Trophoblast cell (in vitro differentiated cells and primary cell): ENCODE measurements around the gene CCR5.
"Not testable (repeated sequence)": the region's sequence is repeated elsewhere in the genome, so short reads cannot be mapped to it uniquely, and the experiment has no call there.

Source experiments
- DNase-seq, 2 donors: peaks; one replicate each; pipeline ENCODE4 v3.0.0-alpha.2; 2016
- H2AFZ ChIP-seq: 2 replicates; pipeline ENCODE4 v1.6.1; 2013; ENCODE audit warnings: low read length, moderate library complexity, mild to moderate bottlenecking; ENCODE audit not compliant: insufficient read depth, poor library complexity
- H2AK5ac ChIP-seq: 2 replicates; pipeline ENCODE4 v1.6.1; 2013; ENCODE audit warnings: mild to moderate bottlenecking, low read length
- H2BK120ac ChIP-seq: 2 replicates; pipeline ENCODE4 v1.6.1; 2013; ENCODE audit warnings: low read length, mild to moderate bottlenecking, moderate library complexity; ENCODE audit not compliant: insufficient read depth, poor library complexity
- H2BK12ac ChIP-seq: 2 replicates; pipeline ENCODE4 v1.6.1; 2013; ENCODE audit warnings: mild to moderate bottlenecking, low read length, moderate library complexity
- H2BK5ac ChIP-seq: 2 replicates; pipeline ENCODE4 v1.6.1; 2013; ENCODE audit warnings: low read length, low read depth, moderate library complexity, mild to moderate bottlenecking; ENCODE audit not compliant: poor library complexity
- H3K14ac ChIP-seq: 2 replicates; pipeline ENCODE4 v1.6.1; 2013; ENCODE audit warnings: mild to moderate bottlenecking, low read length
- H3K18ac ChIP-seq: 2 replicates; pipeline ENCODE4 v1.6.1; 2013; ENCODE audit warnings: mild to moderate bottlenecking, low read length
- H3K23ac ChIP-seq: 2 replicates; pipeline ENCODE4 v1.6.1; 2013; ENCODE audit warnings: low read length
- H3K27ac ChIP-seq: 2 replicates; pipeline ENCODE4 v1.5.1; 2013; ENCODE audit warnings: low read depth, mild to moderate bottlenecking, inconsistent platforms, low read length, moderate library complexity
- H3K27me3 ChIP-seq: 2 replicates; pipeline ENCODE4 v1.6.1; 2013; ENCODE audit warnings: inconsistent platforms, mild to moderate bottlenecking, low read length, moderate library complexity; ENCODE audit not compliant: insufficient read depth
- H3K36me3 ChIP-seq, 2 experiments: 1 replicate in 1 of 2; 2 replicates in 1 of 2; pipeline ENCODE4 v1.6.1; 2013; ENCODE audit warnings: low read length in 2 of 2, mild to moderate bottlenecking in 2 of 2, moderate library complexity in 1 of 2; ENCODE audit not compliant: insufficient read depth in 2 of 2, control insufficient read depth in 1 of 2
- H3K4ac ChIP-seq: 2 replicates; pipeline ENCODE4 v1.6.1; 2013; ENCODE audit warnings: low read depth, mild to moderate bottlenecking, low read length, moderate library complexity
- H3K4me1 ChIP-seq, 2 experiments: 1 replicate in 1 of 2; 2 replicates in 1 of 2; pipeline ENCODE4 v1.6.1; 2013; ENCODE audit warnings: low read length in 2 of 2, mild to moderate bottlenecking in 2 of 2, moderate library complexity in 1 of 2; ENCODE audit not compliant: insufficient read depth in 2 of 2, control insufficient read depth in 1 of 2
- H3K4me2 ChIP-seq: 2 replicates; pipeline ENCODE4 v1.6.1; 2013; ENCODE audit warnings: inconsistent platforms, mild to moderate bottlenecking, low read length, moderate library complexity
- H3K4me3 ChIP-seq: 2 replicates; pipeline ENCODE4 v1.5.1; 2013; ENCODE audit warnings: mild to moderate bottlenecking, low read depth, low read length, inconsistent platforms
- H3K79me1 ChIP-seq: one replicate; pipeline ENCODE4 v1.6.1; 2013; ENCODE audit warnings: low read length
- H3K79me2 ChIP-seq: 2 replicates; pipeline ENCODE4 v1.6.1; 2013; ENCODE audit warnings: low read length, mild to moderate bottlenecking; ENCODE audit not compliant: control insufficient read depth, insufficient read depth, poor library complexity
- H3K9ac ChIP-seq: 2 replicates; pipeline ENCODE4 v1.6.1; 2013; ENCODE audit warnings: mild to moderate bottlenecking, low read length
- H3K9me3 ChIP-seq: 2 replicates; pipeline ENCODE4 v1.6.1; 2013; ENCODE audit warnings: low read depth, mild to moderate bottlenecking, control low read depth, inconsistent platforms, low read length; ENCODE audit not compliant: insufficient read depth
- H4K12ac ChIP-seq: 2 replicates; pipeline ENCODE4 v1.6.1; 2013; ENCODE audit warnings: low read depth, mild to moderate bottlenecking, low read length, moderate library complexity
- H4K8ac ChIP-seq: 2 replicates; pipeline ENCODE4 v1.6.1; 2013; ENCODE audit warnings: low read depth, mild to moderate bottlenecking, low read length, moderate library complexity
- H4K91ac ChIP-seq: one replicate; pipeline ENCODE4 v1.6.1; 2013; ENCODE audit warnings: low read depth, mild to moderate bottlenecking, low read length, moderate library complexity
- WGBS: extraction: QIAGEN DNeasy Blood & Tissue Kit; methylation state at CpG from one replicate; pipeline ENCODE4 v1.1.7; 2013; ENCODE audit warnings: missing lambda C conversion rate; ENCODE audit not compliant: insufficient read length, insufficient coverage; ENCODE audit errors: extremely low coverage; 5-methylcytosine and 5-hydroxymethylcytosine counted together

The CCR5 gene

GRCh38 chr3:46330676-46331075 lies 40.1 kb upstream of the CCR5 start:
- not testable (repeated sequence) for H2AFZ ChIP-seq, H3K27me3 ChIP-seq, H2BK12ac ChIP-seq, H2BK120ac ChIP-seq, H3K79me2 ChIP-seq, H2BK5ac ChIP-seq, H3K36me3 ChIP-seq, H3K23ac ChIP-seq, H3K4me3 ChIP-seq, H3K4ac ChIP-seq, H3K9me3 ChIP-seq, H4K91ac ChIP-seq, DNase-seq, H3K18ac ChIP-seq, H2AK5ac ChIP-seq, H3K4me1 ChIP-seq, H3K4me2 ChIP-seq, H4K12ac ChIP-seq, H3K9ac ChIP-seq, H3K27ac ChIP-seq, H4K8ac ChIP-seq, H3K14ac ChIP-seq, H3K79me1 ChIP-seq
- no CpG with 5 or more reads among the region's 3 CpGs for WGBS

GRCh38 chr3:46334741-46335478 lies 35.8 kb upstream of the CCR5 start:
- H2AK5ac ChIP-seq: no peak overlapping the region
- H3K4ac ChIP-seq: no peak overlapping the region
- H2BK5ac ChIP-seq: no peak overlapping the region
- no peak overlapping the region for H2BK12ac ChIP-seq
- no peak overlapping the region for H2AFZ ChIP-seq
- no peak overlapping the region for H3K4me2 ChIP-seq
- H3K36me3 ChIP-seq: peaks cover 0 to 3% of the 10 kb centered on the region in 2 experiments
- H4K8ac ChIP-seq: no peak overlapping the region
- H3K79me1 ChIP-seq: no peaks in the 10 kb centered on the region
- no peak overlapping the region for H4K91ac ChIP-seq
- no peak overlapping the region for H2BK120ac ChIP-seq
- H3K23ac ChIP-seq: no peak overlapping the region
- H3K79me2 ChIP-seq: no peaks in the 10 kb centered on the region
- H3K4me3 ChIP-seq: no peak overlapping the region
- H3K27ac ChIP-seq: no peak overlapping the region
- no peak overlapping the region for H3K18ac ChIP-seq
- no peak overlapping the region for H3K9ac ChIP-seq
- no CpG with 5 or more reads among the region's 4 CpGs for WGBS
- H3K9me3 ChIP-seq: peaks cover 8% of the 10 kb centered on the region
- H3K27me3 ChIP-seq: no peaks in the 10 kb centered on the region
- DNase-seq: peak in 1 of 2 donors; percentile 14
- H3K14ac ChIP-seq: no peak overlapping the region
- no peaks in the 10 kb centered on the region for H3K4me1 ChIP-seq
- no peak overlapping the region for H4K12ac ChIP-seq

GRCh38 chr3:46335541-46335940 lies 35.2 kb upstream of the CCR5 start:
- Histone ChIP-seq H2BK5ac (no peak overlapping the region), H3K27me3 (no peaks in the 10 kb centered on the region), H3K4me2 (no peak overlapping the region), H3K9me3 (peaks cover 8% of the 10 kb centered on the region), H4K12ac (no peak overlapping the region), H3K9ac (no peak overlapping the region), H2AFZ (no peak overlapping the region), H4K91ac (no peak overlapping the region), H3K23ac (no peak overlapping the region), H2AK5ac (no peak overlapping the region), H3K18ac (no peak overlapping the region), H3K27ac (no peak overlapping the region), H2BK12ac (no peak overlapping the region), H2BK120ac (no peak overlapping the region), H3K4me3 (no peak overlapping the region), H3K14ac (no peak overlapping the region), H3K79me2 (no peaks in the 10 kb centered on the region), H3K4ac (no peak overlapping the region), H3K4me1 (no peaks in the 10 kb centered on the region), H3K79me1 (no peaks in the 10 kb centered on the region), H4K8ac (no peak overlapping the region), H3K36me3 (peaks cover 0 to 3% of the 10 kb centered on the region in 2 experiments)
- DNase-seq: no peak
- WGBS: no CpG with 5 or more reads among the region's 3 CpGs

GRCh38 chr3:46337911-46338310 lies 32.8 kb upstream of the CCR5 start:
- Histone ChIP-seq H4K91ac (no peak overlapping the region), H3K4ac (no peak overlapping the region), H2AK5ac (no peak overlapping the region), H3K18ac (no peak overlapping the region), H3K14ac (no peak overlapping the region), H4K12ac (no peak overlapping the region), H3K27ac (no peak overlapping the region), H3K79me2 (no peaks in the 10 kb centered on the region), H3K4me3 (no peak overlapping the region), H3K79me1 (no peaks in the 10 kb centered on the region), H3K9me3 (peaks cover 8% of the 10 kb centered on the region), H2BK120ac (no peak overlapping the region), H3K36me3 (peaks cover 0 to 3% of the 10 kb centered on the region in 2 experiments), H3K27me3 (no peaks in the 10 kb centered on the region), H3K23ac (no peak overlapping the region), H3K9ac (no peak overlapping the region), H3K4me1 (no peaks in the 10 kb centered on the region), H2AFZ (no peak overlapping the region), H3K4me2 (no peak overlapping the region), H4K8ac (no peak overlapping the region), H2BK12ac (no peak overlapping the region), H2BK5ac (no peak overlapping the region)
- DNase-seq: no peak
